Renal pelvis (tissue), 4 donors: Measurements from ENCODE around the gene USP13. TPM values are rescaled to one million over a fixed set of nuclear protein-coding genes. Genes with fewer than 3 reads are reported as not detected.

ENCODE experiments used
- DNase-seq: peaks from one replicate; pipeline ENCODE4 v3.0.0-alpha.2; 2013
- polyA plus RNA-seq, 3 donors: library from polyadenylated mRNA; unstranded; fragments of 120-200 nt; gene quantifications; one replicate each; pipeline ENCODE4 v1.2.1, GENCODE V29; 2013; ENCODE audit not compliant: insufficient read length in 3 of 3

USP13 gene
- polyA plus RNA-seq, 3 donors, result 13.2 to 14.9 (median 13.7) TPM

- DNase-seq, result no peak
Observed at GRCh38 chr3:179688850-179689249, 36.0 kb downstream of the USP13 start.

GRCh38 chr3:179694731-179695130 lies 41.9 kb downstream of the USP13 start:
- DNase-seq, result no peak

- no peak for DNase-seq
Observed at GRCh38 chr3:179695672-179696313, 43.0 kb downstream of the USP13 start.

- DNase-seq, result no peak
Observed at GRCh38 chr3:179697736-179698332, 45.0 kb downstream of the USP13 start.

GRCh38 chr3:179700716-179701115 lies 47.9 kb downstream of the USP13 start:
- no peak for DNase-seq

GRCh38 chr3:179701176-179701827 lies 48.5 kb downstream of the USP13 start:
- no peak for DNase-seq

- no peak for DNase-seq
Observed at GRCh38 chr3:179702271-179702947, 49.6 kb downstream of the USP13 start.

GRCh38 chr3:179703816-179704215 lies 51.0 kb downstream of the USP13 start:
- no peak for DNase-seq

- no peak for DNase-seq
Observed at GRCh38 chr3:179706233-179706632, 53.4 kb downstream of the USP13 start.

- no peak for DNase-seq
Observed at GRCh38 chr3:179710079-179710478, 57.2 kb downstream of the USP13 start.

- DNase-seq, result peak; percentile 46
Observed at GRCh38 chr3:179713643-179714090, 60.8 kb downstream of the USP13 start.

- DNase-seq, result no peak
Observed at GRCh38 chr3:179715582-179715981, 62.7 kb downstream of the USP13 start.

- no peak for DNase-seq
Observed at GRCh38 chr3:179716226-179716625, 63.4 kb downstream of the USP13 start.

GRCh38 chr3:179716811-179717210 lies 64.0 kb downstream of the USP13 start:
- DNase-seq, result no peak

- no peak for DNase-seq
Observed at GRCh38 chr3:179717219-179717618, 64.4 kb downstream of the USP13 start.

- DNase-seq, result no peak
Observed at GRCh38 chr3:179719048-179719734, 66.4 kb downstream of the USP13 start.

- DNase-seq, result no peak
Observed at GRCh38 chr3:179720196-179720595, 67.4 kb downstream of the USP13 start.

- no peak for DNase-seq
Observed at GRCh38 chr3:179723617-179724016, 70.8 kb downstream of the USP13 start.

GRCh38 chr3:179726075-179726699 lies 73.3 kb downstream of the USP13 start:
- DNase-seq, result no peak

GRCh38 chr3:179729086-179729485 lies 76.2 kb downstream of the USP13 start:
- DNase-seq, result no peak

GRCh38 chr3:179729981-179730380 lies 77.1 kb downstream of the USP13 start:
- no peak for DNase-seq

GRCh38 chr3:179730506-179730905 lies 77.7 kb downstream of the USP13 start:
- DNase-seq, result no peak
